Fibroblast of villous mesenchyme (primary cell): ENCODE results near the gene MIPEP. TPM values are rescaled to one million over a fixed set of nuclear protein-coding genes. Genes with fewer than 3 reads are reported as not detected.

Experiments used
- DNase-seq: peaks from one replicate; pipeline ENCODE4 v3.0.0-alpha.2; 2010; ENCODE audit warnings: low read depth
- H3K4me3 ChIP-seq: 2 replicates; pipeline ENCODE4 v1.5.1; 2011; ENCODE audit warnings: low read depth, mild to moderate bottlenecking, low read length
- CTCF ChIP-seq: IDR thresholded peaks from 2 replicates; pipeline ENCODE4 v1.5.1; 2012; ENCODE audit warnings: low read depth, mild to moderate bottlenecking, low read length; ENCODE audit not compliant: insufficient read depth
- total RNA-seq: library from RNA; depleted of rRNA; stranded (reverse); fragments of >200 nt; gene quantifications from 2 replicates; pipeline ENCODE4 v1.2.3, GENCODE V29; 2012

The MIPEP gene
- total RNA-seq, 1 donor = 38.9 TPM

GRCh38 chr13:23723471-23723870 is 165.7 kb downstream of the MIPEP start:
- TF ChIP-seq CTCF = no peak
- no peak overlapping the region for H3K4me3 ChIP-seq
- peak; percentile 80 for DNase-seq

GRCh38 chr13:23722726-23723453 is 166.3 kb downstream of the MIPEP start:
- no peak for TF ChIP-seq CTCF
- DNase-seq = no peak
- H3K4me3 ChIP-seq = no peak overlapping the region

DNA sequence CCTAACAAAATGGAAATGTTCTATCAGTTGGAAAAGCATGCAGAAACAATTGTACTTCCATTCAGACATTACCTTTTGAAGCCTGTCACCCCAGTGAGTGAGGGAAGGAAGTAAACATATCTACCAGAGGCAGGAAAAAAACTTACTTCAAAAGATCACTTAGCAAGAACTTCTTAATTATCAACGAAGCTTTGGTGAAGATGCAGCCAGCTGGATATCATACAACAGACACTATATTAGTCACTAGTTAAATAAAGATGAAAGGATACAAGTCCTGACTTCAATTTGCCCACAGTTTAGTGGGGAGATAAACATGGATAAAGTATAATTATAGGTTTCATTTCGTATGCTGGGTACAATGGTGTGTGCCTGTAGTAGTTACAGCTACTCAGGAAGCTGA is 170.2 kb downstream of the MIPEP start:
- no peak overlapping the region for H3K4me3 ChIP-seq
- peak; percentile 19 for DNase-seq
- TF ChIP-seq CTCF = no peak

DNA sequence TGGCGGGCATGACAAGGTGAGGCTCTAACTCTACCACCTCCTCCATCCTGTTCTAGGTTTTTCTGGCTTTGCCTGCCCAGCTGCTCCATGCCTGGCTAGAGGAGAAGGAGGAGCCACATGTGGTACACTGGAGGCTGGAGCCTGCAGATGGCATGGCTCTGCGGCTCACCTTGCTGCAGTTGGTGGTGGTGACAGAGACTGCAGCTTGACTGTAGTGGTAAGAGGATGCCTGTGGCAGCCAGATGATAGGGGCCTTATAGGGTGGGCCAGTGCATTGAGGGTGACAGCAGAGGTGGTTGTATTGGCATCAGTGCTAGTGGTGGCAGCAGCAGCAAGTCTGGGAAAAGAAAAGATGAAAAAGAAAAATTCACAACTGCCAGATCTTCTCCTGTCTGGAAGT is 172.8 kb downstream of the MIPEP start:
- DNase-seq = no peak
- H3K4me3 ChIP-seq = no peak overlapping the region
- TF ChIP-seq CTCF = no peak

DNA sequence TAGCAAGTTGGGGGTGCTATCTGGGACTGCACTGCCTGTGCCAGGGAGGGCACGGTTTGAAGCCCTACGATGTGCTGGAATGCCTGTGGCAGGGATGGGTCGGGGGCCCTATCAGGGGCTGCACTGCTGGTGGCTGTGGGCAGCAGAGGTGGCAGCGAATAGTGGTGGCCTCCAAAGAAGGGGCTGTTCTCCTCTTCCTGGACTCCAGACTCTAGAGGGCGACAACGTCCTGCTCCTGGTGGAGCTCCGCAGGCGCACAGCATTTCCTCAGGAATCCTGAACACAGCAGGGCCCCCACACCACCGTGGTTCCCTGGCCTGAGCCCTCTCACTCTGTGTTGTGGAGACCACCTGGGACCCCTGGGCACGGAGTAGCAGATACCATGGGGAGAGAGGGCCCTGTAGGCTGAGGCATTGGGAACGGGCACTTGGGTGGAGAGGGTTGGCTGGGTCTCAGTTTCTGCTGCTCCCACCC is 173.4 kb downstream of the MIPEP start:
- no peak overlapping the region for H3K4me3 ChIP-seq
- DNase-seq = peak; percentile 40
- TF ChIP-seq CTCF = peak; percentile 53

- no peak for TF ChIP-seq CTCF
- no peak overlapping the region for H3K4me3 ChIP-seq
- DNase-seq = no peak
Observed at GRCh38 chr13:23715092-23715761, 174.0 kb downstream of the MIPEP start.

- TF ChIP-seq CTCF = no peak
- DNase-seq = no peak
Observed at GRCh38 chr13:23714672-23715071, 174.5 kb downstream of the MIPEP start.

More at GRCh38 chr13:23714672-23715071, 174.5 kb downstream of the MIPEP start:
- no peak overlapping the region for H3K4me3 ChIP-seq
